Omental fat pad (tissue), 4 donors: Measurements from ENCODE around the gene ADPRS. TPM values are rescaled to one million over a fixed set of nuclear protein-coding genes. Genes with fewer than 3 reads are reported as not detected.

Source experiments
- ATAC-seq: fragments of 150-250 bp; one replicate; pipeline ENCODE4 v1.9.1; 2016; ENCODE audit warnings: mild to moderate bottlenecking, moderate library complexity; ENCODE audit not compliant: low FRiP score
- DNase-seq: peaks from one replicate; pipeline ENCODE4 v3.0.0-alpha.2; 2019; ENCODE audit warnings: low spot score
- total RNA-seq, 4 donors: library from RNA; depleted of rRNA; stranded (reverse); fragments of >200 nt; gene quantifications; one replicate each; pipeline ENCODE4 v1.1.0, GENCODE V29; 2016
- TF ChIP-seq, protein P1 (sequence below), 3 donors: fragments of 450-650 bp; IDR thresholded peaks; one replicate each; pipeline ENCODE4 v1.5.1; 2016 to 2017; ENCODE audit warnings: antibody characterized with exemption in 3 of 3, mild to moderate bottlenecking in 3 of 3, moderate library complexity in 2 of 3

Gene ADPRS
- total RNA-seq, 4 donors from 2014 or later, result 32.6 to 43.5 (median 39.0) TPM

DNA sequence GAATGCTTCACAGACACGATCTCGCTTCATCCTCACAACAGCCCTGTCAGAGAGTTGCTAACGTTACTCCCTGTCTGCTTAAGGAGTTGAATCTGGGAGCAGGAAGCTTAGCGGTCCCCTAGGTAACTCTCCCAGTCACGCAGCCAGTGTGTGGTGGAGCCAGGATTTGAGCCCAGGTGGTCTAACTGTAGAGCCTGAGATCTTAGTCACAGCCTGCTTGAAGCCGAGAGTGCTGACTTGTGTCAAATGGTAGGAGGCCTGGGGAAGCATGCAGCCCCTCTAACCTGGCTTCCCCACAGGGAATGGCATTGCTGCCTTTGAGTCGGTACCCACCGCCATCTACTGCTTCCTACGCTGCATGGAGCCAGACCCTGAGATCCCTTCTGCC is 4.1 kb downstream of the ADPRS start:
- TF ChIP-seq, protein P1, sequence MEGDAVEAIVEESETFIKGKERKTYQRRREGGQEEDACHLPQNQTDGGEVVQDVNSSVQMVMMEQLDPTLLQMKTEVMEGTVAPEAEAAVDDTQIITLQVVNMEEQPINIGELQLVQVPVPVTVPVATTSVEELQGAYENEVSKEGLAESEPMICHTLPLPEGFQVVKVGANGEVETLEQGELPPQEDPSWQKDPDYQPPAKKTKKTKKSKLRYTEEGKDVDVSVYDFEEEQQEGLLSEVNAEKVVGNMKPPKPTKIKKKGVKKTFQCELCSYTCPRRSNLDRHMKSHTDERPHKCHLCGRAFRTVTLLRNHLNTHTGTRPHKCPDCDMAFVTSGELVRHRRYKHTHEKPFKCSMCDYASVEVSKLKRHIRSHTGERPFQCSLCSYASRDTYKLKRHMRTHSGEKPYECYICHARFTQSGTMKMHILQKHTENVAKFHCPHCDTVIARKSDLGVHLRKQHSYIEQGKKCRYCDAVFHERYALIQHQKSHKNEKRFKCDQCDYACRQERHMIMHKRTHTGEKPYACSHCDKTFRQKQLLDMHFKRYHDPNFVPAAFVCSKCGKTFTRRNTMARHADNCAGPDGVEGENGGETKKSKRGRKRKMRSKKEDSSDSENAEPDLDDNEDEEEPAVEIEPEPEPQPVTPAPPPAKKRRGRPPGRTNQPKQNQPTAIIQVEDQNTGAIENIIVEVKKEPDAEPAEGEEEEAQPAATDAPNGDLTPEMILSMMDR (IDR thresholded peaks at IDR 0.05), result no peak
- ATAC-seq, result no peak
- DNase-seq, result no peak

DNA sequence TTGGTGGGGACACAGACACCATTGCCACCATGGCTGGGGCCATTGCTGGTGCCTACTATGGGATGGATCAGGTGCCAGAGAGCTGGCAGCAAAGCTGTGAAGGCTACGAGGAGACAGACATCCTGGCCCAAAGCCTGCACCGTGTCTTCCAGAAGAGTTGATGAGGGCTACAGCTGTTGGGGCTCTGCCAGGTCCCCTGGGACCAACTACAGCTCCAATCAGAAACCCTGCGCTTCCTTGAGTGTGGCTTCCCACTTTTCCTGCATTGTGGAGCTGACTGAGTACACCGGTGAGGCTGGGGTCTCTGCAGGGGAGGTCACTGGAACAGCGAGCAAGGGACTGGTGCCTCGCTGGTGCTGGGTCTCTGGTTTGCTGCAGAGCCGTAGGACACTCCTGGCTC is 4.5 kb downstream of the ADPRS start:
- ATAC-seq, result no peak
- TF ChIP-seq, protein P1 (IDR thresholded peaks at IDR 0.05), result no peak
- DNase-seq, result no peak

DNA sequence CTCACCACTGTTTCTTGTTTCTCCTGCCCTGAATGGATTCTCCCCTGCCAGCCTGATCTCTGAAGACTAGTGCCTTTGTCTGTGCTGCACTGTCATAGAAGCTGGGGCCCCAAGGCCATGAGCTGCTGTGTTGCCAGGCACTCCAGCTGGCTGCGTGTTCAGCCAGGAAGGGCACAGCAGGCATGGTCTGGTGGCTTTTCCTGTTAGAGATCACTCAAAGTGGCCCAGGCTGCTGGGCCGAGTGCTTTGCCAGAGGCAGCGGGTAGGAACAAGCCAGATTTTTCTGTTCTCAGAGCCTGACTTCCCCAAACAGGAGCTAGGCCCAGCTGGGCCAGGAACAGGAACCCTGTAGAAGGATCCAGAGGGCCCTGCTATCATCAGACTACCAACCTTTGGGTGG is 5.2 kb downstream of the ADPRS start:
- TF ChIP-seq, protein P1 (IDR thresholded peaks at IDR 0.05), result no peak
- DNase-seq (no peak), ATAC-seq (no peak)

DNA sequence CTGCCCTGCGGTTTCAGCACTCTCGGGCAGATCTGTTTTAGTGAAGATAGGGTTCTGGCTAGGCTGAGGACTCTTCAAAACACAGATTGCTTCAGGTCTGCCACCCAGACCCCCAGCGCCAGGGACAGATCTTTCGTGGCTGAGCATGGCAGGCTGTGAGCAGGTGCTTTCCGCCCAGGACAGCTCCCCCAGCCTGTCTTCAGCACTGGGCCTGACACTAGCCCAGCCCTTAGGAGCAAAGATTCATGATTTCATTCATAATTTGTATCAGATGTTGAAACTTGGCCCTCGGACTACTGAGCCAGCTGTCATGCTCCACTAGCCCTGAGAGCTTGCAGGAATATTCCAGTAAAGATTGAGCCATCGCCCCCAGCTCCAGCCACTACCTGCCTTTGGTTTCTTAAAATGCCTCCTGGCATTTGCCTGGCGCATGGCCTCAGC is 5.9 kb downstream of the ADPRS start:
- no peak for DNase-seq
- TF ChIP-seq, protein P1 (IDR thresholded peaks at IDR 0.05), result no peak
- ATAC-seq, result no peak

DNA sequence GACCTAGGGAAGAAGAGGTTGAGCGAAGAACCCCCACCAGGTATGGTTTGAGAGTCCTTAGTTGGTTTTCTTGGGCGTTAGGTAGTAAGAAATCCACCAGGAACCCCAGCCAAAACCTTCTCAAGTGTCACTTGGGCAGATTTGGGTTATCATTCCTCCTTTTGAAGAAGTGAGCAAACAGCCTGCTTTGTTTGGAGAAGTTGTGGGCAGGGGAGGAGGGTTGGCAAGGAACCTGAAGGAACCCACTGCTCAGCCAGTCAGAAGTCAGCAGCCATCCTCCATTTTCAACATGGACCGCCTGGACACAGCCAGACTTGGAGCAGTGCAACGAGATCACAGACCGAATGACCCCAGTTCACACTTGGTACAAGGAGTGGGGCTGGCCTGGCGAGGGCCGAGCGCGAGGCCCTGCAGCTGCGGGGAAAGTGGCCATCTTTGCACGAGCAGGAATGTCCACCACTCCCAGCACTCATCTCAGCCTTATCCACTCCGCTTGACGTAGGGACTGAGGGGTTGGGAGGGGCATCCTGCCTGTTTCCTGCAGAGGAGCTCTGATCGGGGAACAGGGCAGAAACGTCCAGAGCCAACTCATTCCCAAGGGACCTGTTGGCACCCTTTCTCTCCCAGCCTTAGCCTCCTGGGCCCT is 7.2 kb downstream of the ADPRS start:
- DNase-seq (no peak), ATAC-seq (no peak)
- TF ChIP-seq, protein P1 (IDR thresholded peaks at IDR 0.05), result no peak

DNA sequence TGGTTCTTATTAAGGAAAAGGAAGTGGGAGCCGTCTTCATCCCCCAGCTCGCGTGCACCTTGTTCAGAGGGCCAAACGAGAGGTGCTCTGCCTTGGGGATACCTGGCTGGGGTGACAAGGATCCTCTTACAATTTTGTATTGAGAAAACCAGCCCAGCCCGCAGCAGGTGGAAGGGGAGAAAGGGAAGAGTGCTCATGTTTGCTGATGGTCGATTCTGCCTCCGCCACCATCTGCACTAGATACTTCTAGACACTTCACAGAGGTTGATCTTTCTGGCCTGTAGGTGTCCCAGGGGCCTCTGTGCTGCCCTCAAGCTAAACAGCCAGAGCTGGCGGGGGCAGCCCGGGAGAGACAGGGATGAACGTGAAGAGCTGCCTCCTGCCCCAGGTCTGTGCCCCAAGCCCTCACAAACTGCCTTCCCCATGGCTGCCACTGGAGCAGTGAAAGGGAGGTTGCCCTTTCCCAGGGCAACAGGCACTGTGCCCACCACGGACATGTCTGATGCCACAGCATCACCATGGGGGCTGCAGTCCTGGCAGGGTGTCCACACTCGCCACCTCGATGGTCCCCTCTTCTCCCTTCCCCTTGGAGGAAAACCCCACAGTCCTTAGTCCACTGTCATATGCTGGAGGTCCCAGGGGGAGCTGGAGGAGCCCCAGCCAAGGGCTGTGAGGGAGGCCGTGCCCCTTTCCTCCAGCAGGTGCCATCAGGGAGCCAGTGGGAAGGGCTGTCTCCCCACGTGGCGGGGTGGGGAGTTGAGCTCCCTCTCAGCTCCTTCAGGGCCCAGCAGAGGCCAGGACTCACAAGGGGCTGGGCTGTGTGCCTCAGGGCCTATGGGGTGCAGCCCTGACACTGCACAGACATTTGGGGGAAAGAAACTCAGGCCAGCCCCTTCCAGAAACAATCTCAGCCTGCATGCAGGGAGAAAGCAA is 8.1 kb downstream of the ADPRS start:
- TF ChIP-seq, protein P1 (IDR thresholded peaks at IDR 0.05), result no peak
- DNase-seq (no peak), ATAC-seq (no peak)
